GM12872 (cell line): ENCODE results near the gene GYPC.

Experiments
- CTCF ChIP-seq: IDR thresholded peaks from 3 replicates; pipeline ENCODE4 v1.5.1; 2011; ENCODE audit warnings: low read depth, mild to moderate bottlenecking, low read length, moderate library complexity; ENCODE audit not compliant: insufficient read depth

The GYPC gene

GRCh38 chr2:126717928-126718327 lies 62.0 kb downstream of the GYPC start:
- TF ChIP-seq CTCF = no peak

- no peak for TF ChIP-seq CTCF
Measured at GRCh38 chr2:126719191-126719832, 63.4 kb downstream of the GYPC start.

DNA sequence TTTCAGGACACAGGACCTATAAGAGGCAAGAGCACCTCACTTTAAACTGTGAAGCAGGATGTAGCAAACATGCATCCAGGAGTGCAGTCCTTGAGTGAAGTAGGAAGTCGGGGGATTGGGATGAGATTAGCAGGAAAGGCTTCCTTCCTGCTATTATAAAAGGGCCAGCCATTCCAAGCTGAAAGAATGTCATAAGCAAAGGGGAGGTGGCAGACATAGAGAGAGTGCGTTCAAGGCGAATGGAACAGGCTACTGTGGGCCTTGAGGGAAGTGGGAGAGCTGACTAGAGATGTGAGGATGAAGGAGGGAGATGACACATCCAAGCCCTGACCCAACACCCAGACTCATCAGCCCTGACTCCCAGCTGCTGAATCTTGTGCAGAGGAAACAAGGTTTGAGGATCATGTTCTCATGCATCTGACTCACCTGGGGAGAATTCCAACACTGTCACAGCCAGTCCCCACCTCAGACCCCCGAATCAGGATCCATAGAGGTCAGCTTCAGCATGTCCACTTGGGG lies 63.9 kb downstream of the GYPC start:
- TF ChIP-seq CTCF = no peak

DNA sequence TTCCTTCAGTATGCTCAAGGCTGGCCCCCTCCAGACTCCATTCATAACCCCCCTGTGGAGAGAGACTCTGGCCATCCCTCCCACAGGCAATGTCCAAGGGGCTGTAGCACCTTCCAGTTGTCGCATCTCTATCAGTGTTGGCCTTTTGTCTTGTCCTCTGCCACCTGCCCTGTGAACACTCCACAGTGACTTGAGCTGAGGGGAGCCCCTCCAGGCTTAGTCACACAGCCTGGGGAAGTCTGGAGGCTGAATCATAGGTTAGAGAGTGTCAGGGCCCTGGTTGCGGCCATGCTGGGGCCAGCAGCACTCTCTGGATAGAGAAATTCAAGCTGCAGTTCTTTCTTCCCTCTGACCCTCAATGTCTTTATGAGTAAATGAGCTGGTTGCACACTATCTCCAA lies 64.7 kb downstream of the GYPC start:
- no peak for TF ChIP-seq CTCF

DNA sequence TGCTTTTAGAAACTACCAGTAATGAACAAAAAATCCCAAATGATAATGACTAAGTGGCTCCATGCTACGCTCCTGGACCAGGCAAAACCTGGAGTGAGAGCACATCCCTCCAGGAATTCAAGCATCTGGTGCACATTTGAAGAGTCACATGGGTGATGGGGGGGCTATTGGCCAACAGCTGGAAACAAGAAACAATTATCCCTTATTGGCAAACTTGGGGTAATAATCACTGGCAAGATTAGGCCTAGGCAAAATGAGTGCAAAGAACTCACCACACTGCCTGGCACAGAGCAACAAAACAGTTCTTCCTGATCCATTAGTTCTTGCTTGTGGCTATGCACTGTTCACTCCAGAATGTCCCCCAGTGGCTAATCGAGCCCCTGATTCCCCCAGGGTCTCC lies 66.1 kb downstream of the GYPC start:
- no peak for TF ChIP-seq CTCF

- no peak for TF ChIP-seq CTCF
Measured at GRCh38 chr2:126722546-126722945, 66.6 kb downstream of the GYPC start.

DNA sequence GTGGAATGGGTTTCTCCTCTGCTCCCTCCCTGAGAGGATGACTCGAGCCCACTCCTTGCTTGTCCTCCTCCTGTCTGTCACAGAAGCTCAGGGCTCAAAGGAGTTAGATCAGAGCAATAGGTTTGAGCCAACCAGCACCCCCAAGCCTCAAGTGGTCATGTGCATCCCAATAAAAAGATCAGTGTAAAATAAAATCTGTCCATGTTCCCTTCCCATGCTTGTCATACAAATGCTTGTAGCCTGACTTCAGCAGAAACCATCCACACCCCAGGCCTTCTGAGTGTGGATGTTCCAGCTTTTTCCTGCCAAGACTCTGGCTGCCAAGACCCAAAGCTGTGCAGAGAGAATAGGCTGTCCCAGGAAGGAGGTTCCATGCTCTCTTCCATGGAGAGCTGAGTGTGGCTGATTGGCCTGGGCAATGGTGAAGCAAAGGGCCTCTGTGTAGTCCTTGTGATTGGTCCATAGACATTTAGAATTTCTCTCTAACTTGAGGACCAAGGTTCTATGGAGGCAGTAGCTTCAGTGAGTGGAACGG lies 67.4 kb downstream of the GYPC start:
- no peak for TF ChIP-seq CTCF
